ENCODE measurements around the gene HSPA1B. TPM values are rescaled to one million over a fixed set of nuclear protein-coding genes. Genes with fewer than 3 reads are reported as not detected.
"Not testable (repeated sequence)": the region's sequence is repeated elsewhere in the genome, so short reads cannot be mapped to it uniquely, and the experiment has no call there.

Gene HSPA1B
- polyA plus RNA-seq, 4 donors: 16.5 to 130 (median 35.0) TPM

DNA sequence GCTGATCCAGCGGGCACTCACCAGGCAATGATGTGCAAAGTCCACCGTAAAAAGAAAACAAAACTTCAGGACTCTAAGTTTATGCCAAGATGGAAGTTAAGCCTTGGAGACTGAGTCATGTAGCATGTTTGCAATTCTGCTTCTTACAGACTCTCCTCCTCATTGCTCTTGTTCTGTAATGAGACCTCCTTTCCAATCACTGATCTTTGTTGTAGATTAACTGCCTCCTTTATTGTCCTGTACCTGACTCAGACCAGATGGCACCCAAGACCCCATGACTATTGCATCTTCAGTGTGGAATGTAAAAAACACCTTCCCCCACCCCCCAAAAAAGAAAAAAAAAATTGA lies 23.9 kb downstream of the HSPA1B start:
- FAIRE-seq: no peak
- peak overlapping the region in 1 of 3 donors; percentile 44 for H3K27ac ChIP-seq (ENCODE audit: low read depth in 1 of 3, low read length in 2 of 3)

GRCh38 chr6:31851980-31852718 lies 24.6 kb downstream of the HSPA1B start:
- H3K27ac ChIP-seq (ENCODE audit: low read depth in 1 of 3, low read length in 2 of 3); H3K27me3 ChIP-seq (ENCODE audit: control insufficient read depth in 3 of 3, insufficient read depth in 3 of 3, low read length in 3 of 3); H3K36me3 ChIP-seq (ENCODE audit: control insufficient read depth in 3 of 3, insufficient read depth in 2 of 3, low read depth in 1 of 3, low read length in 3 of 3); DNase-seq; H3K4me3 ChIP-seq (ENCODE audit: low read depth in 1 of 3, low read length in 3 of 3); FAIRE-seq; H3K9me3 ChIP-seq (ENCODE audit: control insufficient read depth in 2 of 2, insufficient read depth in 1 of 2, low read depth in 1 of 2, low read length in 1 of 2): not testable (repeated sequence)
- H3K4me1 ChIP-seq (ENCODE audit: control insufficient read depth in 3 of 3, insufficient read depth in 2 of 3, low read depth in 1 of 3, low read length in 2 of 3): peaks cover 0 to 18% (median 0%) of the 10 kb centered on the region in 3 donors
- WGBS, 3 donors: 90 to 94% (median 91%) methylated on average over 22 to 35 of the region's 35 CpGs

More for the DNA sequence above, 23.9 kb downstream of the HSPA1B start:
- peaks cover 0 to 6% (median 0%) of the 10 kb centered on the region in 3 donors for H3K36me3 ChIP-seq (ENCODE audit: control insufficient read depth in 3 of 3, insufficient read depth in 2 of 3, low read depth in 1 of 3, low read length in 3 of 3)
- 10 to 62% (median 41%) methylated on average over 2 of the region's 2 CpGs for WGBS, 3 donors
- DNase-seq: peak in 1 of 2 donors; percentile 33
- peaks cover 0 to 21% (median 0%) of the 10 kb centered on the region in 3 donors for H3K4me1 ChIP-seq (ENCODE audit: control insufficient read depth in 3 of 3, insufficient read depth in 2 of 3, low read depth in 1 of 3, low read length in 2 of 3)
- H3K9me3 ChIP-seq (ENCODE audit: control insufficient read depth in 2 of 2, insufficient read depth in 1 of 2, low read depth in 1 of 2, low read length in 1 of 2): peaks cover 0 to 4% of the 10 kb centered on the region in 2 donors
- no peaks in the 10 kb centered on the region for H3K27me3 ChIP-seq (ENCODE audit: control insufficient read depth in 3 of 3, insufficient read depth in 3 of 3, low read length in 3 of 3)
- H3K4me3 ChIP-seq (ENCODE audit: low read depth in 1 of 3, low read length in 3 of 3): no peak overlapping the region

DNA sequence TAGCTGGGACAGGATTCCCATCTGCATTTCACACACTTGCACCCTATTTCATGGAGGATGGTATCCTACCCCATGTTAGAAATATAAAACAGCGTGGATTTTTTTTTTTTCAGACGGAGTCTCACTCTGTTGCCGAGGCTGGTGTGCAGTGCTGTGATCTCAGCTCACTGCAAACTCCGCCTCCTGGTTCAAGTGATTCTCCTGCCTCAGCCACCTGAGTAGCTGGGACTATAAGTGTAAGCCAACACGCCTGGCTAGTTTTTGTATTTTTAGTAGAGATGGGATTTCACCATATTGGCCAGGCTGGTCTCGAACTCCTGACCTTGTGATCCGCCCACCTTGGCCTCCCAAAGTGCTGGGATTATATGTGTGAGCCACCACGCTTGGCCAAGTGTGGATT lies 30.2 kb downstream of the HSPA1B start:
- not testable (repeated sequence) for H3K4me3 ChIP-seq (ENCODE audit: low read depth in 1 of 3, low read length in 3 of 3); FAIRE-seq; H3K9me3 ChIP-seq (ENCODE audit: control insufficient read depth in 2 of 2, insufficient read depth in 1 of 2, low read depth in 1 of 2, low read length in 1 of 2); H3K27ac ChIP-seq (ENCODE audit: low read depth in 1 of 3, low read length in 2 of 3); H3K4me1 ChIP-seq (ENCODE audit: control insufficient read depth in 3 of 3, insufficient read depth in 2 of 3, low read depth in 1 of 3, low read length in 2 of 3); DNase-seq; H3K27me3 ChIP-seq (ENCODE audit: control insufficient read depth in 3 of 3, insufficient read depth in 3 of 3, low read length in 3 of 3)
- peaks cover 0 to 49% (median 4%) of the 10 kb centered on the region in 3 donors for H3K36me3 ChIP-seq (ENCODE audit: control insufficient read depth in 3 of 3, insufficient read depth in 2 of 3, low read depth in 1 of 3, low read length in 3 of 3)
- WGBS, 3 donors: 91 to 92% (median 92%) methylated on average over 8 of the region's 8 CpGs

- no peak for FAIRE-seq
- Histone ChIP-seq H3K27me3 (ENCODE audit: control insufficient read depth in 3 of 3, insufficient read depth in 3 of 3, low read length in 3 of 3) (no peaks in the 10 kb centered on the region), H3K9me3 (ENCODE audit: control insufficient read depth in 2 of 2, insufficient read depth in 1 of 2, low read depth in 1 of 2, low read length in 1 of 2) (no peaks in the 10 kb centered on the region), H3K27ac (ENCODE audit: low read depth in 1 of 3, low read length in 2 of 3) (no peak overlapping the region), H3K4me3 (ENCODE audit: low read depth in 1 of 3, low read length in 3 of 3) (no peak overlapping the region), H3K4me1 (ENCODE audit: control insufficient read depth in 3 of 3, insufficient read depth in 2 of 3, low read depth in 1 of 3, low read length in 2 of 3) (peaks cover 0 to 7% (median 0%) of the 10 kb centered on the region in 3 donors), H3K36me3 (ENCODE audit: control insufficient read depth in 3 of 3, insufficient read depth in 2 of 3, low read depth in 1 of 3, low read length in 3 of 3) (peaks cover 0 to 56% (median 4%) of the 10 kb centered on the region in 3 donors)
- 94 to 97% (median 95%) methylated on average over 8 of the region's 8 CpGs for WGBS, 3 donors
- DNase-seq: no peak
These were observed 31.2 kb downstream of the HSPA1B start for GRCh38 chr6:31858707-31859106.

GRCh38 chr6:31859923-31860322 lies 32.4 kb downstream of the HSPA1B start:
- H3K4me3 ChIP-seq (ENCODE audit: low read depth in 1 of 3, low read length in 3 of 3): no peak overlapping the region
- H3K27me3 ChIP-seq (ENCODE audit: control insufficient read depth in 3 of 3, insufficient read depth in 3 of 3, low read length in 3 of 3): no peaks in the 10 kb centered on the region
- H3K9me3 ChIP-seq (ENCODE audit: control insufficient read depth in 2 of 2, insufficient read depth in 1 of 2, low read depth in 1 of 2, low read length in 1 of 2): no peaks in the 10 kb centered on the region
- WGBS, 3 donors: 81 to 90% (median 88%) methylated on average over 11 of the region's 11 CpGs
- peaks cover 0 to 12% (median 0%) of the 10 kb centered on the region in 3 donors for H3K4me1 ChIP-seq (ENCODE audit: control insufficient read depth in 3 of 3, insufficient read depth in 2 of 3, low read depth in 1 of 3, low read length in 2 of 3)
- H3K27ac ChIP-seq (ENCODE audit: low read depth in 1 of 3, low read length in 2 of 3): no peak overlapping the region
- H3K36me3 ChIP-seq (ENCODE audit: control insufficient read depth in 3 of 3, insufficient read depth in 2 of 3, low read depth in 1 of 3, low read length in 3 of 3): peaks cover 0 to 67% (median 4%) of the 10 kb centered on the region in 3 donors
- DNase-seq (no peak), FAIRE-seq (no peak)

DNA sequence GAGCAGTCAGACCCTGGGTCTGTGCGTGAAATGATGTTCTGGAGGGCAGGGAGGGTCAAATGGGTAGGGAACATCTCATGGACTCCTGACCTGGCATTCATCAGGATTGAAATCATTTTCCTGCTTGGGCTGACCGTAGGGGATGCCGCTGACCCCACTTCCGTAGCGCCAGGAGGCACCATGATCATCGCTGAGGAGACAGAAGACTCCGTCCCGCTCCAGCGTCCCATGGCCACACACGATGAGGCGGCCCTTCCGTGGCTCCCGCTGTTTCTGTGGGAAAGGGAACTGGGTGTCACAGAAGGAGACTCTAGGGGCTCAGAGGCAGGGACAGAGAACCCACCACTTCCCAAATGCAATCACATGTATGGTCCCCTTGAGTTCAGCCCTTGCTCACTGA lies 32.8 kb downstream of the HSPA1B start:
- H3K4me1 ChIP-seq (ENCODE audit: control insufficient read depth in 3 of 3, insufficient read depth in 2 of 3, low read depth in 1 of 3, low read length in 2 of 3): peaks cover 0 to 12% (median 0%) of the 10 kb centered on the region in 3 donors
- FAIRE-seq: no peak
- DNase-seq: no peak
- H3K27ac ChIP-seq (ENCODE audit: low read depth in 1 of 3, low read length in 2 of 3): no peak overlapping the region
- H3K36me3 ChIP-seq (ENCODE audit: control insufficient read depth in 3 of 3, insufficient read depth in 2 of 3, low read depth in 1 of 3, low read length in 3 of 3): peaks cover 0 to 71% (median 4%) of the 10 kb centered on the region in 3 donors
- H3K9me3 ChIP-seq (ENCODE audit: control insufficient read depth in 2 of 2, insufficient read depth in 1 of 2, low read depth in 1 of 2, low read length in 1 of 2): no peaks in the 10 kb centered on the region
- H3K27me3 ChIP-seq (ENCODE audit: control insufficient read depth in 3 of 3, insufficient read depth in 3 of 3, low read length in 3 of 3): no peaks in the 10 kb centered on the region
- no peak overlapping the region for H3K4me3 ChIP-seq (ENCODE audit: low read depth in 1 of 3, low read length in 3 of 3)
- 96 to 98% (median 97%) methylated on average over 13 of the region's 13 CpGs for WGBS, 3 donors

DNA sequence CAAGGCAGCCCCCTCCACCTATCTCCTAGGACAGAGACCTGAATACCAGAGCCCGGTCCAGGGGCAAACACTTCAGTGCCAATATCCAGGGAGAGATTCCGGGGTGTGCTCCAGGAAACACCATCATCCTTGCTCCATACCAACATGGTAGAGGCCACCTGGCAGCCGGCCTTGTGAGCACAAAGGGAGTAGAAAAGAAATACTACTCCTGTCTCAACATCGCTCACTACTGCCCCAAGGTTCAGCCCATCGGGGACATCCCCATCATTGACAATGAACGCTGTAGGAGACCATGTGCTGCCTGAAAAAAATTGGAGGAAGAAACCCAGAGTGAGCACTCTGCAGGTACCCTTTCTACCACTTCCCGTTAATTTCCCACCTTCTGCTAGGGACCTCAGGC lies 33.6 kb downstream of the HSPA1B start:
- H3K4me1 ChIP-seq (ENCODE audit: control insufficient read depth in 3 of 3, insufficient read depth in 2 of 3, low read depth in 1 of 3, low read length in 2 of 3): peaks cover 0 to 12% (median 0%) of the 10 kb centered on the region in 3 donors
- FAIRE-seq: no peak
- 92 to 97% (median 94%) methylated on average over 7 of the region's 7 CpGs for WGBS, 3 donors
- H3K9me3 ChIP-seq (ENCODE audit: control insufficient read depth in 2 of 2, insufficient read depth in 1 of 2, low read depth in 1 of 2, low read length in 1 of 2): no peaks in the 10 kb centered on the region
- no peaks in the 10 kb centered on the region for H3K27me3 ChIP-seq (ENCODE audit: control insufficient read depth in 3 of 3, insufficient read depth in 3 of 3, low read length in 3 of 3)
- H3K4me3 ChIP-seq (ENCODE audit: low read depth in 1 of 3, low read length in 3 of 3): no peak overlapping the region
- DNase-seq: no peak
- no peak overlapping the region for H3K27ac ChIP-seq (ENCODE audit: low read depth in 1 of 3, low read length in 2 of 3)
- H3K36me3 ChIP-seq (ENCODE audit: control insufficient read depth in 3 of 3, insufficient read depth in 2 of 3, low read depth in 1 of 3, low read length in 3 of 3): peaks cover 4 to 74% (median 4%) of the 10 kb centered on the region in 3 donors

- H3K9me3 ChIP-seq (ENCODE audit: control insufficient read depth in 2 of 2, insufficient read depth in 1 of 2, low read depth in 1 of 2, low read length in 1 of 2): no peaks in the 10 kb centered on the region
- H3K36me3 ChIP-seq (ENCODE audit: control insufficient read depth in 3 of 3, insufficient read depth in 2 of 3, low read depth in 1 of 3, low read length in 3 of 3): peaks cover 4 to 77% (median 4%) of the 10 kb centered on the region in 3 donors
- no peaks in the 10 kb centered on the region for H3K27me3 ChIP-seq (ENCODE audit: control insufficient read depth in 3 of 3, insufficient read depth in 3 of 3, low read length in 3 of 3)
- peak overlapping the region; percentile 50 to 83 (median 63) for H3K4me3 ChIP-seq (ENCODE audit: low read depth in 1 of 3, low read length in 3 of 3)
- H3K4me1 ChIP-seq (ENCODE audit: control insufficient read depth in 3 of 3, insufficient read depth in 2 of 3, low read depth in 1 of 3, low read length in 2 of 3): peaks cover 0 to 12% (median 0%) of the 10 kb centered on the region in 3 donors
- DNase-seq (peak in 1 of 2 donors; percentile 31), FAIRE-seq (no peak)
- peak overlapping the region in 1 of 3 donors; percentile 77 for H3K27ac ChIP-seq (ENCODE audit: low read depth in 1 of 3, low read length in 2 of 3)
- WGBS, 3 donors: 44 to 49% (median 45%) methylated on average over 17 of the region's 17 CpGs
These were observed 34.4 kb downstream of the HSPA1B start for GRCh38 chr6:31861919-31862343.
